ENCODE data around the gene TNP1.

Gene TNP1

GRCh38 chr2:216837740-216838139, 22.1 kb downstream of the TNP1 start:
- DNase-seq = no peak

GRCh38 chr2:216833061-216833460, 26.8 kb downstream of the TNP1 start:
- DNase-seq = no peak

- no peak for DNase-seq
These were observed 29.5 kb downstream of the TNP1 start for GRCh38 chr2:216830346-216830745.

- no peak for DNase-seq
These were observed 30.3 kb downstream of the TNP1 start for GRCh38 chr2:216829533-216829932.

GRCh38 chr2:216827073-216827720, 32.7 kb downstream of the TNP1 start:
- no peak for DNase-seq

- no peak for DNase-seq
These were observed 37.4 kb downstream of the TNP1 start for GRCh38 chr2:216822470-216822869.

- DNase-seq = no peak
These were observed 39.2 kb downstream of the TNP1 start for GRCh38 chr2:216820709-216821108.

- no peak for DNase-seq
These were observed 40.1 kb downstream of the TNP1 start for GRCh38 chr2:216819766-216820165.

GRCh38 chr2:216819055-216819454, 40.8 kb downstream of the TNP1 start:
- no peak for DNase-seq

- no peak for DNase-seq
These were observed 49.3 kb downstream of the TNP1 start for GRCh38 chr2:216810399-216811160.
